ENCODE data around the gene MEX3C. TPM values are rescaled to one million over a fixed set of nuclear protein-coding genes. Genes with fewer than 3 reads are reported as not detected.

Gene MEX3C
- total and polyA plus RNA-seq, 2 experiments from 2014 or later = 28.8 to 109 TPM

DNA sequence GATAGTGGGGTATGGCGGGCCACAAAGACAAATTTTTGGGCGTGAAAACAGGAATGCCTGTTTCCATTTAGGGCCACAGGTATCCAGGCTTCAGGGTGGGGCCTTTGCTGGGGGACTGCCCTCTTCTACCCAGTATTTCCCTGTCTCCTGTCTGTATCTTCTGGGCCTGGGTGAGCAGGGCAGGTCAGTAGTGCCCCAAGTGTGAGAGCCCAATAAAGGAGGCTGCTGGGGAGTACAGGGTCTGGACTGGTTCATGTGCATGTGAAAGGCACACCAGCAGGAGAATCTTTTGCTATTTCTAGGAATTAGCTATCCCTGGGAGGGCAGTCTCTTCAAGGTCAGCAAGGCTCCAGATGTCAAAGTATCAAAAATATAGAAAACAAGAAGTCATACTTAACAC lies 71.5 kb downstream of the MEX3C start:
- peaks cover 6% of the 10 kb centered on the region for H3K27me3 Mint-ChIP-seq (ENCODE audit: insufficient read depth, low read depth, poor library complexity)
- Histone ChIP-seq H3K79me2 (replicated peaks; ENCODE audit: insufficient read depth) (no peaks in the 10 kb centered on the region), H3K27ac (ENCODE audit: low read depth) (no peak overlapping the region), H3K9me2 (ENCODE audit: insufficient read depth) (0 out of 2 replicates have a peak, but pooled peaks cover 2% of the 10 kb centered on the region), H3K4me3 (no peak overlapping the region), H3K4me2 (no peak overlapping the region), H3F3A (replicated peaks; ENCODE audit: low read depth) (peaks cover 5% of the 10 kb centered on the region; the same call in 1 of the 2 replicates), H3K36me3 (ENCODE audit: insufficient read depth) (no peaks in the 10 kb centered on the region), H3K27me3 (ENCODE audit: insufficient read depth) (no peaks in the 10 kb centered on the region), H4K20me1 (replicated peaks; ENCODE audit: insufficient read depth) (no peaks in the 10 kb centered on the region), H2AFZ (no peak overlapping the region), H3K4me1 (ENCODE audit: insufficient read depth) (no peaks in the 10 kb centered on the region; the same call in 1 of the 2 replicates)
- peaks cover 32% of the 10 kb centered on the region for H3K9me3 Mint-ChIP-seq
- DNase-seq (ENCODE audit: low spot score) = no peak
- ATAC-seq = no peak
- H3K4me1 Mint-ChIP-seq = no peaks in the 10 kb centered on the region; the same call in 2 of the 3 replicates
- peaks cover 22% of the 10 kb centered on the region for H3K36me3 Mint-ChIP-seq (ENCODE audit: low read depth)
- no peak overlapping the region for H3K27ac Mint-ChIP-seq
- H3K4me3 Mint-ChIP-seq = no peak overlapping the region
- TF ChIP-seq EZH2phosphoT487 (IDR thresholded peaks at IDR 0.05; ENCODE audit: unreplicated experiment) = no peak
- TF ChIP-seq, protein P1, sequence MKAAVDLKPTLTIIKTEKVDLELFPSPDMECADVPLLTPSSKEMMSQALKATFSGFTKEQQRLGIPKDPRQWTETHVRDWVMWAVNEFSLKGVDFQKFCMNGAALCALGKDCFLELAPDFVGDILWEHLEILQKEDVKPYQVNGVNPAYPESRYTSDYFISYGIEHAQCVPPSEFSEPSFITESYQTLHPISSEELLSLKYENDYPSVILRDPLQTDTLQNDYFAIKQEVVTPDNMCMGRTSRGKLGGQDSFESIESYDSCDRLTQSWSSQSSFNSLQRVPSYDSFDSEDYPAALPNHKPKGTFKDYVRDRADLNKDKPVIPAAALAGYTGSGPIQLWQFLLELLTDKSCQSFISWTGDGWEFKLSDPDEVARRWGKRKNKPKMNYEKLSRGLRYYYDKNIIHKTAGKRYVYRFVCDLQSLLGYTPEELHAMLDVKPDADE (IDR thresholded peaks at IDR 0.05) = no peak
- no peak for TF ChIP-seq ZNF331 (CRISPR knock-in tag; IDR thresholded peaks at IDR 0.05; ENCODE audit: low read depth)
- TF ChIP-seq CREB1 (CRISPR knock-in tag; IDR thresholded peaks at IDR 0.05; ENCODE audit: low read depth) = no peak
- no peak for TF ChIP-seq ZNF114 (CRISPR knock-in tag; IDR thresholded peaks at IDR 0.05)
- TF ChIP-seq JUNB (IDR thresholded peaks at IDR 0.05; ENCODE audit: unreplicated experiment) = no peak
- no peak for TF ChIP-seq STAT1 (IDR thresholded peaks at IDR 0.05; ENCODE audit: unreplicated experiment)
- TF ChIP-seq NANOG (IDR thresholded peaks at IDR 0.05; ENCODE audit: borderline replicate concordance) = no peak
- no peak for TF ChIP-seq ZNF462 (CRISPR knock-in tag; IDR thresholded peaks at IDR 0.05)
- no peak for TF ChIP-seq POLR2AphosphoS5 (IDR thresholded peaks at IDR 0.05; ENCODE audit: low read depth)
- TF ChIP-seq EZH2 (IDR thresholded peaks at IDR 0.05; ENCODE audit: low read depth, unreplicated experiment) = no peak
- no peak for TF ChIP-seq CTCF (conservative IDR thresholded peaks at IDR 0.05; ENCODE audit: low read depth in 2 of 2)
- TF ChIP-seq, protein P2, sequence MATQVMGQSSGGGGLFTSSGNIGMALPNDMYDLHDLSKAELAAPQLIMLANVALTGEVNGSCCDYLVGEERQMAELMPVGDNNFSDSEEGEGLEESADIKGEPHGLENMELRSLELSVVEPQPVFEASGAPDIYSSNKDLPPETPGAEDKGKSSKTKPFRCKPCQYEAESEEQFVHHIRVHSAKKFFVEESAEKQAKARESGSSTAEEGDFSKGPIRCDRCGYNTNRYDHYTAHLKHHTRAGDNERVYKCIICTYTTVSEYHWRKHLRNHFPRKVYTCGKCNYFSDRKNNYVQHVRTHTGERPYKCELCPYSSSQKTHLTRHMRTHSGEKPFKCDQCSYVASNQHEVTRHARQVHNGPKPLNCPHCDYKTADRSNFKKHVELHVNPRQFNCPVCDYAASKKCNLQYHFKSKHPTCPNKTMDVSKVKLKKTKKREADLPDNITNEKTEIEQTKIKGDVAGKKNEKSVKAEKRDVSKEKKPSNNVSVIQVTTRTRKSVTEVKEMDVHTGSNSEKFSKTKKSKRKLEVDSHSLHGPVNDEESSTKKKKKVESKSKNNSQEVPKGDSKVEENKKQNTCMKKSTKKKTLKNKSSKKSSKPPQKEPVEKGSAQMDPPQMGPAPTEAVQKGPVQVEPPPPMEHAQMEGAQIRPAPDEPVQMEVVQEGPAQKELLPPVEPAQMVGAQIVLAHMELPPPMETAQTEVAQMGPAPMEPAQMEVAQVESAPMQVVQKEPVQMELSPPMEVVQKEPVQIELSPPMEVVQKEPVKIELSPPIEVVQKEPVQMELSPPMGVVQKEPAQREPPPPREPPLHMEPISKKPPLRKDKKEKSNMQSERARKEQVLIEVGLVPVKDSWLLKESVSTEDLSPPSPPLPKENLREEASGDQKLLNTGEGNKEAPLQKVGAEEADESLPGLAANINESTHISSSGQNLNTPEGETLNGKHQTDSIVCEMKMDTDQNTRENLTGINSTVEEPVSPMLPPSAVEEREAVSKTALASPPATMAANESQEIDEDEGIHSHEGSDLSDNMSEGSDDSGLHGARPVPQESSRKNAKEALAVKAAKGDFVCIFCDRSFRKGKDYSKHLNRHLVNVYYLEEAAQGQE (IDR thresholded peaks at IDR 0.05; ENCODE audit: unreplicated experiment) = no peak
